ENCODE results near the gene NGF. TPM values are rescaled to one million over a fixed set of nuclear protein-coding genes. Genes with fewer than 3 reads are reported as not detected.

Gene NGF
- total and polyA plus RNA-seq, 2 of the 8 experiments (the other 6 are each of a cell fraction or from before 2014, with no cell fraction given): 1.6 TPM; not detected in 1

GRCh38 chr1:115320377-115320776 is 17.7 kb downstream of the NGF start:
- no peak overlapping the region for H3K23ac ChIP-seq (ENCODE audit: insufficient read length)
- no peak overlapping the region for H3K14ac ChIP-seq (ENCODE audit: insufficient read length)
- H2BK12ac ChIP-seq (ENCODE audit: low read depth, low read length): no peak overlapping the region
- no peak overlapping the region for H3K18ac ChIP-seq (ENCODE audit: extremely low read depth, low read length)
- no peak overlapping the region for H3K9ac ChIP-seq (replicated peaks in 1 of 4; ENCODE audit: extremely low read depth in 1 of 4, low read depth in 3 of 4, low read length in 3 of 4)
- ChIA-PET POLR2A (ENCODE audit: partially characterized antibody) (no interaction called here), CTCF (ENCODE audit: partially characterized antibody) (no interaction called here)
- H2BK5ac ChIP-seq (ENCODE audit: low read depth, low read length): no peak overlapping the region
- no peak overlapping the region for H3K4ac ChIP-seq (replicated peaks; ENCODE audit: insufficient read length, low read depth, low read length)
- DNase-seq (ENCODE audit: low read depth in 1 of 2, low spot score in 2 of 2) (no peak), FAIRE-seq (no peak)
- no peak overlapping the region for H2AFZ ChIP-seq (ENCODE audit: low read length)
- H4K8ac ChIP-seq (ENCODE audit: extremely low read depth, insufficient read depth, low read length): no peak overlapping the region
- no peak overlapping the region for H4K5ac ChIP-seq (ENCODE audit: insufficient read length, low read depth, low read length)
- H3K4me3 ChIP-seq (ENCODE audit: extremely low read depth in 1 of 4, insufficient read depth in 2 of 4, low read depth in 3 of 4, low read length in 4 of 4): no peak overlapping the region
- H3K9me3 ChIP-seq (ENCODE audit: insufficient read depth in 2 of 2, low read depth in 1 of 2, low read length in 1 of 2): no peaks in the 10 kb centered on the region
- no peak overlapping the region for H4K91ac ChIP-seq (replicated peaks; ENCODE audit: insufficient read length, low read length)
- H3K4me2 ChIP-seq (ENCODE audit: insufficient read depth in 1 of 2, low read depth in 2 of 2, low read length in 2 of 2): no peak overlapping the region
- H4K20me1 ChIP-seq (replicated peaks in 1 of 2; ENCODE audit: control insufficient read depth in 1 of 2, insufficient read depth in 2 of 2, low read length in 2 of 2): no peaks in the 10 kb centered on the region
- H2BK20ac ChIP-seq (ENCODE audit: low read length): no peak overlapping the region
- H3K27me3 ChIP-seq (replicated peaks in 1 of 4; ENCODE audit: control insufficient read depth in 3 of 4, extremely low read depth in 1 of 4, insufficient read depth in 3 of 4, low read length in 3 of 4): no peaks in the 10 kb centered on the region; a peak in 2 of 7 replicates
- H3K27ac ChIP-seq (ENCODE audit: low read depth, low read length): no peak overlapping the region
- H2BK15ac ChIP-seq (ENCODE audit: low read length): no peak overlapping the region
- H3K79me2 ChIP-seq (ENCODE audit: control insufficient read depth in 1 of 2, insufficient read depth in 2 of 2, low read length in 2 of 2): no peaks in the 10 kb centered on the region
- H3K79me1 ChIP-seq (ENCODE audit: low read depth, low read length): no peaks in the 10 kb centered on the region
- no peak overlapping the region for H2BK120ac ChIP-seq (replicated peaks; ENCODE audit: low read depth, low read length)
- WGBS, 2 experiments (ENCODE audit: extremely low coverage in 1 of 2, insufficient coverage in 1 of 2, insufficient read length in 1 of 2, insufficient replicate concordance in 2 of 2, low coverage in 1 of 2, low lambda C conversion rate in 2 of 2, missing lambda C conversion rate in 1 of 2): 79% methylated on average over 6 of the region's 6 CpGs; no CpG with 5 or more reads in 1 of the 2 experiments
- H3K56ac ChIP-seq (replicated peaks; ENCODE audit: insufficient read length, low read depth, low read length): no peak overlapping the region
- H3K36me3 ChIP-seq (ENCODE audit: control insufficient read depth in 2 of 4, insufficient read depth in 4 of 4, low read length in 3 of 4): no peaks in the 10 kb centered on the region
- no peak overlapping the region for H2AK5ac ChIP-seq (ENCODE audit: low read depth, low read length)
- H3K4me1 ChIP-seq (replicated peaks in 1 of 4; ENCODE audit: control insufficient read depth in 3 of 4, insufficient read depth in 4 of 4, low read length in 3 of 4): no peaks in the 10 kb centered on the region
- no peaks in the 10 kb centered on the region for H3K23me2 ChIP-seq (ENCODE audit: low read depth, low read length)
- TF ChIP-seq EZH2 (IDR thresholded peaks at IDR 0.05; ENCODE audit: low read depth, low read length, severe bottlenecking): no peak
- no peak for TF ChIP-seq ASH2L (IDR thresholded peaks at IDR 0.05; ENCODE audit: low read length)
- TF ChIP-seq TEAD4 (IDR thresholded peaks at IDR 0.05; ENCODE audit: low read depth, low read length): no peak
- no peak for TF ChIP-seq POLR2A (IDR thresholded peaks at IDR 0.05; ENCODE audit: control extremely low read depth in 1 of 2, low read depth in 2 of 2, low read length in 2 of 2)
- no peak for TF ChIP-seq CHD1 (IDR thresholded peaks at IDR 0.05; ENCODE audit: low read depth, low read length)
- TF ChIP-seq MAFK (IDR thresholded peaks at IDR 0.05; ENCODE audit: low read depth, low read length): no peak
- no peak for TF ChIP-seq RAD21 (IDR thresholded peaks at IDR 0.05 in 1 of 2, conservative IDR thresholded peaks at IDR 0.05 in 1 of 2; ENCODE audit: low read depth in 2 of 2, low read length in 2 of 2)

Measured in H1 (cell line).